GM19240 (cell line): ENCODE data around the gene CST3.
"Not testable (repeated sequence)": the region's sequence is repeated elsewhere in the genome, so short reads cannot be mapped to it uniquely, and the experiment has no call there.

Experiments
- DNase-seq: peaks from one replicate; pipeline ENCODE4 v3.0.0; 2011; ENCODE audit warnings: low spot score; ENCODE audit not compliant: insufficient read length

CST3 gene

GRCh38 chr20:23629017-23629541 lies 8.7 kb downstream of the CST3 start:
- DNase-seq = no peak

GRCh38 chr20:23628402-23629016 lies 9.2 kb downstream of the CST3 start:
- no peak for DNase-seq

- DNase-seq = no peak
Observed at GRCh38 chr20:23627501-23627900, 10.3 kb downstream of the CST3 start.

- no peak for DNase-seq
Observed at GRCh38 chr20:23626040-23626620, 11.6 kb downstream of the CST3 start.

GRCh38 chr20:23625236-23625964 lies 12.4 kb downstream of the CST3 start:
- DNase-seq = no peak

GRCh38 chr20:23624324-23624691 lies 13.4 kb downstream of the CST3 start:
- DNase-seq = no peak

GRCh38 chr20:23623666-23624323 lies 14.0 kb downstream of the CST3 start:
- DNase-seq = no peak

GRCh38 chr20:23622839-23623343 lies 14.9 kb downstream of the CST3 start:
- no peak for DNase-seq

- not testable (repeated sequence) for DNase-seq
Observed at GRCh38 chr20:23622401-23622800, 15.4 kb downstream of the CST3 start.

- not testable (repeated sequence) for DNase-seq
Observed at GRCh38 chr20:23620670-23621386, 16.9 kb downstream of the CST3 start.

GRCh38 chr20:23614163-23614562 lies 23.6 kb downstream of the CST3 start:
- no peak for DNase-seq

- DNase-seq = no peak
Observed at GRCh38 chr20:23613676-23614075, 24.1 kb downstream of the CST3 start.

- DNase-seq = no peak
Observed at GRCh38 chr20:23612396-23612795, 25.4 kb downstream of the CST3 start.

- DNase-seq = no peak
Observed at GRCh38 chr20:23609486-23610109, 28.2 kb downstream of the CST3 start.

GRCh38 chr20:23608251-23608846 lies 29.4 kb downstream of the CST3 start:
- DNase-seq = no peak

GRCh38 chr20:23607497-23608245 lies 30.1 kb downstream of the CST3 start:
- DNase-seq = no peak

- DNase-seq = peak; percentile 58
Observed at GRCh38 chr20:23606652-23607049, 31.1 kb downstream of the CST3 start.

- no peak for DNase-seq
Observed at GRCh38 chr20:23605867-23606651, 31.7 kb downstream of the CST3 start, which contains the start of gene CST9. TSS of gene CST9 (minus strand) at chr20:23605917. CDS start at chr20:23605864, 53 bp downstream.

- no peak for DNase-seq
Observed at GRCh38 chr20:23604306-23604705, 33.4 kb downstream of the CST3 start.
